Stimulated activated CD8-positive, alpha-beta memory T cell treated with anti-CD3 and anti-CD28 coated beads, Interleukin-4, amount 100 ng/mL, for 48 hours (primary cell): ENCODE measurements around the gene HSPG2.
"Not testable (repeated sequence)": the region's sequence is repeated elsewhere in the genome, so short reads cannot be mapped to it uniquely, and the experiment has no call there.

Experiments
- DNase-seq: peaks from one replicate; pipeline ENCODE4 v3.0.0-alpha.2; 2020

The HSPG2 gene

GRCh38 chr1:21911205-21912001, 25.7 kb downstream of the HSPG2 start:
- DNase-seq: no peak

GRCh38 chr1:21910558-21911204, 26.4 kb downstream of the HSPG2 start:
- DNase-seq: no peak

- DNase-seq: peak; percentile 74
These were observed 27.2 kb downstream of the HSPG2 start for GRCh38 chr1:21909787-21910503.

GRCh38 chr1:21909286-21909759, 27.8 kb downstream of the HSPG2 start:
- no peak for DNase-seq

- DNase-seq: not testable (repeated sequence)
These were observed 29.2 kb downstream of the HSPG2 start for GRCh38 chr1:21907737-21908534.

GRCh38 chr1:21907079-21907418, 30.1 kb downstream of the HSPG2 start:
- DNase-seq: no peak

- DNase-seq: no peak
These were observed 30.7 kb downstream of the HSPG2 start for GRCh38 chr1:21906173-21907078.

- DNase-seq: peak; percentile 59
These were observed 32.2 kb downstream of the HSPG2 start for GRCh38 chr1:21904704-21905520.

GRCh38 chr1:21904454-21904703, 32.7 kb downstream of the HSPG2 start:
- no peak for DNase-seq

- no peak for DNase-seq
These were observed 33.3 kb downstream of the HSPG2 start for GRCh38 chr1:21903638-21904453.

GRCh38 chr1:21902026-21903012, 34.8 kb downstream of the HSPG2 start:
- DNase-seq: no peak

GRCh38 chr1:21901473-21901847, 35.6 kb downstream of the HSPG2 start:
- no peak for DNase-seq

- DNase-seq: no peak
These were observed 36.2 kb downstream of the HSPG2 start for GRCh38 chr1:21900766-21901472.

- DNase-seq: no peak
These were observed 37.1 kb downstream of the HSPG2 start for GRCh38 chr1:21899987-21900386.

- no peak for DNase-seq
These were observed 37.8 kb downstream of the HSPG2 start for GRCh38 chr1:21899267-21899810.

GRCh38 chr1:21898326-21899200, 38.5 kb downstream of the HSPG2 start:
- DNase-seq: no peak

- no peak for DNase-seq
These were observed 39.3 kb downstream of the HSPG2 start for GRCh38 chr1:21897844-21898243.
